Fibroblast of skin of left quadriceps (primary cell): ENCODE results near the gene MRPL20.
"Not testable (repeated sequence)": the region's sequence is repeated elsewhere in the genome, so short reads cannot be mapped to it uniquely, and the experiment has no call there.

ENCODE experiments used
- DNase-seq, 2 experiments: peaks; one replicate each; pipeline ENCODE4 v3.0.0-alpha.2; 2013; ENCODE audit warnings: low read depth in 2 of 2

MRPL20 gene

GRCh38 chr1:1385931-1386330 is 21.2 kb downstream of the MRPL20 start:
- DNase-seq, result no peak

- DNase-seq, result not testable (repeated sequence)
Measured at GRCh38 chr1:1385339-1385738, 21.8 kb downstream of the MRPL20 start.

- DNase-seq, result no peak
Measured at GRCh38 chr1:1381294-1381693, 25.8 kb downstream of the MRPL20 start.

- DNase-seq, result no peak
Measured at GRCh38 chr1:1380860-1381259, 26.2 kb downstream of the MRPL20 start.

GRCh38 chr1:1377540-1378205 is 29.4 kb downstream of the MRPL20 start:
- DNase-seq, result no peak

GRCh38 chr1:1376551-1377226 is 30.4 kb downstream of the MRPL20 start:
- DNase-seq, result no peak

GRCh38 chr1:1374929-1375662 is 32.0 kb downstream of the MRPL20 start, which contains the start of gene AURKAIP1:
Gene AURKAIP1, minus strand, starts transcription at chr1:1375207. Its CDS starts 451 bp downstream, at chr1:1374756.
- peak; percentile 100 for DNase-seq

GRCh38 chr1:1374589-1374928 is 32.5 kb downstream of the MRPL20 start:
- DNase-seq, result no peak

- DNase-seq, result no peak
Measured at GRCh38 chr1:1373815-1374588, 33.1 kb downstream of the MRPL20 start.

GRCh38 chr1:1373051-1373814 is 33.9 kb downstream of the MRPL20 start:
- DNase-seq, result no peak

GRCh38 chr1:1371746-1372711 is 35.1 kb downstream of the MRPL20 start:
- DNase-seq, result no peak

- DNase-seq, result no peak
Measured at GRCh38 chr1:1371364-1371745, 35.7 kb downstream of the MRPL20 start.

GRCh38 chr1:1370771-1371300 is 36.3 kb downstream of the MRPL20 start:
- no peak for DNase-seq

- DNase-seq, result not testable (repeated sequence)
Measured at GRCh38 chr1:1370094-1370493, 37.0 kb downstream of the MRPL20 start.

GRCh38 chr1:1367315-1367714 is 39.8 kb downstream of the MRPL20 start:
- DNase-seq, result no peak

GRCh38 chr1:1366699-1367066 is 40.4 kb downstream of the MRPL20 start:
- DNase-seq, result no peak

- no peak for DNase-seq
Measured at GRCh38 chr1:1365875-1366698, 41.0 kb downstream of the MRPL20 start.

GRCh38 chr1:1364266-1364665 is 42.8 kb downstream of the MRPL20 start:
- DNase-seq, result no peak

- DNase-seq, result peak; percentile 50 to 52
Measured at GRCh38 chr1:1361982-1362423, 45.1 kb downstream of the MRPL20 start.
